Common myeloid progenitor, CD34-positive (primary cell): ENCODE measurements around the gene INS.
"Not testable (repeated sequence)": the region's sequence is repeated elsewhere in the genome, so short reads cannot be mapped to it uniquely, and the experiment has no call there.

Experiments
- CTCF ChIA-PET: fragments of 350-600 bp; sonication (Branson Sonifier 250); formaldehyde crosslinking; loops from one replicate; lab custom pipeline; 2021; ENCODE audit warnings: antibody characterized with exemption; lab: Charles Lee
- POLR2A ChIA-PET: fragments of 350-600 bp; sonication (Branson Sonifier 250); formaldehyde crosslinking; loops from one replicate; lab custom pipeline; 2021; ENCODE audit warnings: antibody characterized with exemption; lab: Charles Lee
- DNase-seq, 3 donors: peaks; one replicate each; pipeline versions ENCODE4 v3.0.0 to v3.0.0-alpha.2; 2013
- H3K27ac ChIP-seq, 2 experiments: 1 replicate in 1 of 2; 2 replicates in 1 of 2; pipeline ENCODE4 v1.7.0; 2013; ENCODE audit warnings: inconsistent platforms in 2 of 2, low read length in 2 of 2, mild to moderate bottlenecking in 2 of 2, low read depth in 1 of 2, moderate library complexity in 1 of 2; ENCODE audit not compliant: severe bottlenecking in 2 of 2, insufficient read depth in 1 of 2, poor library complexity in 1 of 2
- H3K27me3 ChIP-seq, 5 experiments: replicated peaks in 2 of 5; 1 replicate in 3 of 5; 2 replicates in 2 of 5; pipeline versions ENCODE4 v1.6.1 to v1.7.0; 2013; ENCODE audit warnings: low read length in 4 of 5, mild to moderate bottlenecking in 2 of 5, moderate library complexity in 2 of 5, inconsistent platforms in 1 of 5; ENCODE audit not compliant: insufficient read depth in 5 of 5, control insufficient read depth in 4 of 5
- H3K36me3 ChIP-seq, 4 experiments: 1 replicate in 2 of 4; 2 replicates in 2 of 4; pipeline versions ENCODE4 v1.6.1 to v1.7.0; 2013; ENCODE audit warnings: low read length in 3 of 4, control low read depth in 1 of 4, mild to moderate bottlenecking in 1 of 4; ENCODE audit not compliant: control insufficient read depth in 4 of 4, insufficient read depth in 4 of 4
- H3K4me1 ChIP-seq, 4 experiments: 1 replicate in 3 of 4; 2 replicates in 1 of 4; pipeline versions ENCODE4 v1.6.1 to v1.7.1; 2013; ENCODE audit warnings: low read length in 3 of 4, mild to moderate bottlenecking in 3 of 4, control low read depth in 1 of 4, inconsistent platforms in 1 of 4, moderate library complexity in 1 of 4; ENCODE audit not compliant: control insufficient read depth in 4 of 4, insufficient read depth in 4 of 4; ENCODE audit errors: control extremely low read depth in 1 of 4
- H3K4me3 ChIP-seq, 7 experiments: 1 replicate in 4 of 7; 2 replicates in 3 of 7; pipeline versions ENCODE4 v1.5.1 to v1.7.0; 2013; ENCODE audit warnings: mild to moderate bottlenecking in 7 of 7, low read length in 6 of 7, moderate library complexity in 6 of 7, inconsistent platforms in 2 of 7, low read depth in 2 of 7, control low read depth in 1 of 7; ENCODE audit not compliant: insufficient read depth in 4 of 7, control insufficient read depth in 1 of 7; ENCODE audit errors: extremely low read depth in 1 of 7
- H3K9me3 ChIP-seq, 5 experiments: 1 replicate in 4 of 5; 2 replicates in 1 of 5; pipeline versions ENCODE4 v1.6.1 to v1.7.1; 2013; ENCODE audit warnings: low read length in 4 of 5, mild to moderate bottlenecking in 2 of 5, inconsistent platforms in 1 of 5, low read depth in 1 of 5, moderate library complexity in 1 of 5; ENCODE audit not compliant: control insufficient read depth in 4 of 5, insufficient read depth in 2 of 5; ENCODE audit errors: control extremely low read depth in 1 of 5
- WGBS: methylation state at CpG from one replicate; pipeline ENCODE4 v1.1.5; 2013; ENCODE audit not compliant: insufficient coverage; 5-methylcytosine and 5-hydroxymethylcytosine counted together

Gene INS

DNA sequence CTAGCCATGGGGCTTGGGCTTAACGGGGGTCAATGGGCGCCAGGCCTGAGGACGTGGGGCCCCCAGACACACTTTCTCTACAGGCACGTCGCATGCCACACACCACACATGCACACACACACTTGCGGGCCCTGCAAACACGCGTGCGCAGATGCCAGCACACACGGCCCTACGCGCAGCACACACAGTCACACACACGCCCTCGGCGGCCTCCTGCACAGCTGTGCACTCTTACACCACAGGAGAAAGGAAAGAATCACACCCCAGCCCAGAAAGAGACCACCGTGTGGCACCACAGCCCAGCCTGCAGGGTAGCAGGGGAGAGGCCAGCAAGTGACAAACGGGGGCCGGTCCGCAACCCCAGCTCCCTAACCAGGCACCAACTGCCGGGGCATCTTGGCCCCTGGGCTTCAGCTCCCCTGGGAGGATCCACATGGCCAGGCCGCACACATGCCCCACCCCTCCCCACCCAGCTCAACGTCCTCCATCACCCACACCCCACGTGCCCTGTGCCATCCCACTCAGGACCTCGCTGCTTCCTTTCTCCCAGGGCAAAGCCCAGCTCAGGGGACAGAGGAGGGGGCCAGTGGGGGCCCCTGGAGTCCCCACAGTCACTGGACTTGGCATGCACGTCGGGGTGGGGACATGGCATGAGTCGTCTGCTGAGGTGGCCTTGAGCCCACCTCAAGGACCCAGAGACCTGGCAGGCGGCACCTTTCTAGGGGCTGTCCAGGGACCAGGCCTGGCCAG is 36.9 kb upstream of the INS start:
- Histone ChIP-seq H3K36me3 (no peaks in the 10 kb centered on the region), H3K27me3 (peaks cover 0 to 2% (median 0%) of the 10 kb centered on the region in 5 experiments), H3K4me3 (no peak overlapping the region), H3K27ac (no peak overlapping the region), H3K4me1 (peaks cover 0 to 24% (median 17%) of the 10 kb centered on the region in 4 experiments), H3K9me3 (peaks cover 0 to 9% (median 0%) of the 10 kb centered on the region in 5 experiments)
- ChIA-PET CTCF (interaction anchor here (0.6 to 3.4 kb wide), 20 partner anchors 9 to 333 kb away, joined by 3 to 50 read pairs (median 4); partner anchors contain the start of genes C11orf21 and TSPAN32), POLR2A (no interaction called here)
- DNase-seq = peak in 2 of 3 donors; percentile 48 to 58
- 93% methylated on average over 11 of the region's 28 CpGs for WGBS

- POLR2A ChIA-PET = no interaction called here
- no peaks in the 10 kb centered on the region for H3K36me3 ChIP-seq
- peak; percentile 62 to 76 (median 73) for DNase-seq
Observed at GRCh38 chr11:2196970-2197770, 36.2 kb upstream of the INS start.

DNA sequence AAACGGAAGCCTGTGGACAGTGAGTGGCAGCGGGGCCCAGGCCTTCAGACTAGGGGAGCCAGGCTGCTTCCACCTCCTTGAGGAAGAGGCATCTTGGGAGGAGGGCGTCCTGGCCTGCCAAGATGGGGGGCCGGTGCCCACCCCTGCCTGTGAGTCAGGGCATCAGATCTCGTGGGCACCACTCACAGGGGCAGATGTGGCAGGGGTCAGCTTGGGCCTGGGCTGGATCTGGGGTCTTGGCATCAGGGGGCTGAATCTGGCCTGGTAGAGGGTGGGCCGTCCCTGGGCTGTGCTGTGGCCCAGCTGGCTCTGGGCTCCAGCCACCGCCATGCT is 34.7 kb upstream of the INS start:
- no peaks in the 10 kb centered on the region for H3K36me3 ChIP-seq
- ChIA-PET CTCF (interaction anchor here (0.7 to 4.8 kb wide), 6 partner anchors 10 to 225 kb away, joined by 3 to 42 read pairs (median 10); no protein-coding TSS in a partner anchor), POLR2A (no interaction called here)
- no peak overlapping the region for H3K27ac ChIP-seq
- no peaks in the 10 kb centered on the region for H3K27me3 ChIP-seq
- H3K4me3 ChIP-seq = no peak overlapping the region
- DNase-seq = no peak
- peaks cover 5 to 39% (median 27%) of the 10 kb centered on the region in 4 experiments for H3K4me1 ChIP-seq
- H3K9me3 ChIP-seq = peaks cover 0 to 3% (median 0%) of the 10 kb centered on the region in 5 experiments
- 84% methylated on average over 5 of the region's 7 CpGs for WGBS

More at GRCh38 chr11:2196970-2197770, 36.2 kb upstream of the INS start:
- Histone ChIP-seq H3K27ac (no peak overlapping the region), H3K4me3 (no peak overlapping the region), H3K27me3 (peaks cover 0 to 2% (median 0%) of the 10 kb centered on the region in 5 experiments), H3K9me3 (peaks cover 0 to 9% (median 0%) of the 10 kb centered on the region in 5 experiments), H3K4me1 (peaks cover 0 to 27% (median 14%) of the 10 kb centered on the region in 4 experiments)
- WGBS = 39% methylated on average over 19 of the region's 23 CpGs
- CTCF ChIA-PET = interaction anchor here (0.6 to 3.4 kb wide), 18 partner anchors 10 to 334 kb away, joined by 3 to 50 read pairs (median 4); partner anchors contain the start of genes C11orf21 and TSPAN32

DNA sequence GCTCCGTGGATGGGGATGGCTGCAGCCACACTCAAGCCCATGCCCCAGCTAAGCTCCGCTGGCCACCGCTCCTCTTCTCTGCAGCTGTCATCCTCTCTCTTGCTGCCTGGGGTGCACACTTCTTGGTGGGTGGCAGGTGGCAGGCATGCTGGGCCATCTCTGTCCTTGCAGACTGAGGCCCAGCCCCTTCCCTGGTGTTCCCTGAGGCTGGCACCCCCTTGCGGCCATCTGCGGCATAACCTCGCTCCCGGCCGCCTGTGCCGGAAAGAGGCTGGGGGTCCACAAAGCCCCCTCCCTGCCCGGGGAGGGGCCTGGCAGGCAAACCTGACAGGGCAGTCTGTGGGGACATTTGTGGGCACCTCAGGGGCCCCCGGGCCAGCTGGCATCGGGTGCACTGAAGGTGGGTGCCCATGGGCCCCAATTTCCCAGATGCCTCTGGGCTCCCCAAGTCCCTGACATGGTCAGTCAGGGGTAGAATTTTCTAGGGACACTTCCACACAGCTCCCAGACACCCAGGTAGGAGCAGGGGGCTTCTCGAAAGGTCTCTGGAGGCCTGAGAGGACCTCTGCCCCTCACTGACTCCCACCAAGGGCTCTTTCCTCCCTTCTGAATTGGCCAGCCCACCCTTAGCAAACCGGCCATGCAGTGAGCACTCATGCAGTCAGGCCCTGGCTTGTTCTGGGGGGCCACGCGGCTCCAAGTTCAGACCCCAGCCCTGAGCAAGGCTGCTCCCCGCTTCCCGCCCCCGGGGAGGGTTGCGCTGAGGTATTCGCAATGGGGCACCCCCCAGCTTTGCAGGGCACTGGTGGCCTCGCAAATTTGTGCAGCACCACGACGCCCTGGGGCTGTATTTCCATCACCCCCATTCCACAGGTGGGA is 34.1 kb upstream of the INS start:
- no peak overlapping the region for H3K4me3 ChIP-seq
- ChIA-PET POLR2A (no interaction called here), CTCF (interaction anchor here (0.6 to 4.8 kb wide), 15 partner anchors 9 to 226 kb away, joined by 3 to 42 read pairs (median 4); partner anchors contain the start of genes C11orf21 and TSPAN32)
- H3K4me1 ChIP-seq = peaks cover 5 to 45% (median 31%) of the 10 kb centered on the region in 4 experiments
- H3K27me3 ChIP-seq = no peaks in the 10 kb centered on the region
- H3K9me3 ChIP-seq = no peaks in the 10 kb centered on the region
- DNase-seq = peak in 2 of 3 donors; percentile 59
- no peak overlapping the region for H3K27ac ChIP-seq
- H3K36me3 ChIP-seq = no peaks in the 10 kb centered on the region
- WGBS = 49% methylated on average over 21 of the region's 24 CpGs

- H3K27ac ChIP-seq, H3K4me3 ChIP-seq, H3K27me3 ChIP-seq, H3K9me3 ChIP-seq, DNase-seq, POLR2A ChIA-PET, H3K36me3 ChIP-seq: not testable (repeated sequence)
- CTCF ChIA-PET = interaction anchor here (0.6 to 4.8 kb wide), 16 partner anchors 8 to 227 kb away, joined by 3 to 42 read pairs (median 4); partner anchors contain the start of genes C11orf21 and TSPAN32
- 79% methylated on average over 10 of the region's 20 CpGs for WGBS
- H3K4me1 ChIP-seq = peaks cover 5 to 41% (median 30%) of the 10 kb centered on the region in 4 experiments
Observed at GRCh38 chr11:2193888-2194595, 33.0 kb upstream of the INS start.
